Left renal cortex interstitium (tissue), 4 donors: ENCODE measurements around the gene NUP214. TPM values are rescaled to one million over a fixed set of nuclear protein-coding genes. Genes with fewer than 3 reads are reported as not detected.
"Not testable (repeated sequence)": the region's sequence is repeated elsewhere in the genome, so short reads cannot be mapped to it uniquely, and the experiment has no call there.

ENCODE experiments used
- DNase-seq, 4 donors: peaks; one replicate each; pipeline ENCODE4 v3.0.0-alpha.2; 2013; ENCODE audit warnings: low read depth in 4 of 4, low spot score in 2 of 4, missing footprints in 1 of 4
- polyA plus RNA-seq, 4 donors: library from polyadenylated mRNA; unstranded; fragments of 120-200 nt; gene quantifications; one replicate each; pipeline ENCODE4 v1.2.1, GENCODE V29; 2013; ENCODE audit not compliant: insufficient read length in 4 of 4

NUP214 gene
- polyA plus RNA-seq, 4 donors, result 39.8 to 68.5 (median 55.0) TPM

DNA sequence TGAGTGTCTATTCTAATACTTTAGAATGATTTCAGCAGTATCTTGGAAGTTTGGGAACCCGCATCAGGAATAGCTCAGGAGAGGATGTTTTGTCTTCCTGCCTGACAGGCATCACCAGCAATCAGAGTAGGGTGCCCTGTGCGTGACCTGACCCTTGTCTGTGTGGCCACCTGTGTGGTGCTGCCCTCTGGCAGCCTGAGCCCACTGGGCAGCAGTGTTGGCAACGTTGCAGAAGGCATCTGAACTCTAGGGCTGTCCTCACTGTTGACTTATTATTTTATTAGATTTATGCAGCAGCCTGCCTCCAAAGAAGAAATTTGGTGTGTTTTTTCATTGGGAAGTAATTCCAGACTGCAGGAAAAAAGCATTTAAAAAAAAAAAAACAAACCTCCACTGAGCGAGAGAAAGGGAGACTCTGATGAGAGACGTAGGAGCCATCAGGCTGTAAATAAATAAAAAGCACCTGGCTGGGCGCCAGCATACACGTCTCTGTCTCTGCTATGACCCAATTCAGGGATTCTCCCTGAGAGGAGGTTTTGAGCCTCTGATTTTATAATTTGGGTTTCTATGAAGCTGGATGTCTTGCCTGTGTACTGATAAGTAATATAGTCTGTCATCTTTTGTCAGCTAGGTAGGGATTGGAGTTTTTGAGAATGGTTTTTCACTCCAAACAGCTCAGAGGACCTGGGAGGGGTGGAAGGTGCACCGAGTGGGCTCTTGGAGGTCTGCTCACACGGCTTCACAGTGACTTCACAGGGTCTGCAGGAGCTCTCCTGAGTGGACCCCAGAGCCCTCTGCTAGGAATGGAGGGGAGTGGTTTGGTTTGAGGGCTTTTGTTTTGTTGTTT is 101.9 kb downstream of the NUP214 start:
- no peak for DNase-seq

DNA sequence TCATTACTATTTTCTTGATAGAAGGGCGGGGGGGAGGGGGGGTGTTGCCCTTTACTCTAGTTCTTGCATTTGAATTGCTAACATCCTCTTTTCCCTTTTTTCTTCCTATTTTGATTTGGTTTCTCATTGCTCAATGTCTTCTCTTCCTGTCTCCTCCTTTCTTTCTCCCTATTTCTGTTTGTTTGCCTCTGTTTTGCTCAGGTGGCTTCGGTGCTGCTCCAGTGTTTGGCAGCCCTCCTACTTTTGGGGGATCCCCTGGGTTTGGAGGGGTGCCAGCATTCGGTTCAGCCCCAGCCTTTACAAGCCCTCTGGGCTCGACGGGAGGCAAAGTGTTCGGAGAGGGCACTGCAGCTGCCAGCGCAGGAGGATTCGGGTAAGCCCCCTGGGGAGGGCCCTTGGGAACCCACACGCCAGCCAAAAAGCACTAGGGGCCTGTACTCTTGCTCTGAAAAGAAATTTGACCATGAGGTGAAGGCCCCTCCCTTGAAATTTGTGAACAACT is 102.6 kb downstream of the NUP214 start:
- no peak for DNase-seq

DNA sequence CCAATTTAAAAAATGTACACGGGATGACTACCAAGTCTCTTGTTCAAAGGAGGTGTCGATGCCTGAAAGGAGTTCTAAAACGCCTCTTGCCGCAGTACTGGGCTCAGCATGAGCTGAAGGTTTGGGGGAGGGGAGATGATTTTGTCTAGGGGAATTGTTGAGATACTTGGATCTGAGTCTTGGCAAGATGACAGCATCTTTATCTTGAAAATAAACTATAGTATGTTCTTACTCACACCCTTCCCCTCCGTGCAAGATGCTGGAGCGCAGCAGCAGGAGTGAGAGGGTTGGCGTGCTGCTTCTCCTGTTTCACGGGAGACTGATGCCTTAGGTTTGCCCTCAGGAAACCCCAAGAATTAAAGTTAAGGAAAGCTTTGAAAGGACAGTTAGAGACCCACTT is 103.6 kb downstream of the NUP214 start:
- no peak for DNase-seq

DNA sequence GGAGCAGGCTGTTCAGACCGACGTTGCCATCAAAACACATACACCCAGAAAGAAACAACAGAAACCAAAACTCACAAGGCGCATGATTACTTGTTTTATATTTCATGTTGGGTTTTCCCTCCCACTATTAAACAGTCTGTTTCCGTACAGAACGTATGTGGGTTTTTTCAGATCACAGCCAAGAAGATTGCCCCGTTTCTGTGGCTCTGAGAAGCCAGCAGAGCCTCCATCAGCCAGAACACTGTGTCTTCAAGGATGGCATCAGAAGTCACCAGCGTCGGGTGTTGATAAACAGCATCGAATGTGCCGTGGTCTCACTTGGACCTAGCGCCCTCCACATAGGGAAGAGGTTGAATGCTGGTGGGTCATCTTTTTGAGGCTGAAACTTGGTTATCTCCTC is 108.2 kb downstream of the NUP214 start:
- DNase-seq, result no peak

DNA sequence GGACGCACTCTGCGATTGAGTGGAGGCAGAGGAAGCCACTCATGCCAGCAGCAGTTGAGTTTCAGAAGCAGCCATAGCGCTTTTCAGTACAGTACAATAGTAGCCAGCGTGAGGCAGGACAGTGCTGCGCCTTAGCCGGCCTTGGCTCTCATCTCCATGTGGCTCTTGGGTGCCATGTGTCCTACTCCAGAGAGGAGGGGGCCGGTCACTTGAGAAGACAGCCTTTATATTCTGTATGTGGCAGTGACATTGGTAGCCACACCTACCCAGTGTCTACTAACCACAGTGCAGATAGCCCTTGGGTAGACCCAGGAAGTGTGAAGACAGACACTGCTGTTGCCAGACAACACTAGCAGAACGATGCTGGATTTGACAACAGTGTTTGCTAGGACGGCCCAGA is 108.6 kb downstream of the NUP214 start:
- DNase-seq, result no peak

DNA sequence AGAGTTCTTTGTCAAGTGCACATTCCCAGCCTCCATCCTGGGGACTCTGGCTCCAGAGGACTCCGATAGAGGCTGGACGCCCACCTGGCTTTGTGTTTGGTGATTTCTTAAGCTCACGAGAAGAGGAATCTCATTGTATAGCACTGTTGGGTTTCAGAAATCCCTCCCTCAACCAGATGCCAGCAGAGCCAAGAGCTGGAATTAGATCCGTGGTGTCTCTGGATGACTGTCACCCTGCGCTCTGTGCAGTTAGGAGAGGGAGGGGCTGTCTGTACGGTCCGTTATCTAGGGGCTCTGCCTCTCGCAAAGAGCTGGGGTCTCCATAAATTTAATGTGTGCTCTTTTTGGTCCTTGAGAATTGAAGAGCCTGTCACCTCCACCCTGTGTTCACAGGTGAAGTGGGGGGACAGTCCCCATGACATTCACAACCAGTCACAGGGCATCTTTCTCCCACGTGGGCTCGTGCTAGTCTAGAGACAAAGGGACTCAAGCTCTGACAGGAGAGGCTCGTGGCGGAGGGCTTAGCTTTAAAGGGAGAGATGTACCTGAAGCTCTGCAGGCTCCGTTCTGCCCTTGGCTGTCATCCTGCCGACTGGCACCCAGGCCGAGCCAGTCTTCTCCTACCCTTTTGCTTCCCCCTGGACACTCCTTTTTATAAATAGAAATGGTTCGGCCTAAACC is 109.6 kb downstream of the NUP214 start:
- DNase-seq, result no peak

DNA sequence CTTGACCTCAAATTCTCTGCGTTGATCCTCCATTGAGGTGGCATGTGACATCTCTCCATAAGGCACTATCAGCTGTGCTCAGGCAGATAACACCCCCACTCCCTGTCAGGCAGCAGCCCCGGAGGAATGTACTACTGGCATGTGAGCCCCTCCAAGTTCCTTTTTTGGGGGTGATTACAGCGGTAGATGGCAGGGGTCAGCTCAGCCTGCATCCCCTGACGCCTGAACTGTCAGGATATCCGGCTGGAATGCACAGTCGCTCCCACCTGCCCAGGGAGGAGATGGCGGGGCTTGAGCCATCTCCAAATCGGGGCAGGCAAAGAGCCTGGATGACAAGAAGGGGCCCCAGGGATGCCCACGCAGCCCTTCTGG is 110.1 kb downstream of the NUP214 start:
- DNase-seq, result no peak

DNA sequence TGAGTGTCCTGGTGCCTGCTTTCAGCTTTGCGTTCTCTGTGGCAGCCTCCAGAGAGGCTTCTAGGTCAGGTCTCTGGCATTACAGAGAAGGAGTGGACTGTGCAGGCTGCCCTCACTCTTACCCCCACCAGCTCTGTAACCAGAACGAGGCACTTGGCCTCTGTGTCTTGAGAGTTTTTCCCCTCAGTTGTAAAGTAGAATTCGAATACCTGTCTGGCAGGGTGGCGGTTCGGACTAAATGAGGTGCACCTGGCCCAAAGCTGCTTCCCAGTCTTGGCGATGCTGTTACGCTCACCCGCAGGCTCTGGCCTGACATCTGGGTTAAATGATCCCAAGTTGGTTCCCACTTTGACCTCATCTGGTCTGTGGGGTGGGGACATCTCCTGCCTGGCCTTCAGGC is 110.8 kb downstream of the NUP214 start:
- no peak for DNase-seq

DNA sequence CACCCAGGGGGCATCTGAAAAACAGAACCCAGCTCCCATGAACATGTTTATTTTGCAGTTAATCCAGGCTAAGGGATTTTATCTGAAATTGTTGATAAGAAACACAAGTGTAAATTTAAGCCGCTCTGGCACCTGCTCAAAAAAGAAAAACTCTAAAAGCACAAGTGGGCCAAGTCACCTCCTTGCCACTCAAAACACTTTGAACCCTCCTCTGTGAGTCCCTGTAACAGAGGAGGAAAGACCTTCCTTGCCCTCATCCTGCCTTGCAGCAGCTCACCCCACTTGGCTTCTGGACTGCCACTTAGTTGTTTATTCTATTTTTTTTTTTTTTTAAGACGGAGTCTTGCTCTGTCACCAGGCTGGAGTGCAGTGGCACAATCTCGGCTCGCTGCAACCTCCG is 111.4 kb downstream of the NUP214 start:
- DNase-seq, result no peak

DNA sequence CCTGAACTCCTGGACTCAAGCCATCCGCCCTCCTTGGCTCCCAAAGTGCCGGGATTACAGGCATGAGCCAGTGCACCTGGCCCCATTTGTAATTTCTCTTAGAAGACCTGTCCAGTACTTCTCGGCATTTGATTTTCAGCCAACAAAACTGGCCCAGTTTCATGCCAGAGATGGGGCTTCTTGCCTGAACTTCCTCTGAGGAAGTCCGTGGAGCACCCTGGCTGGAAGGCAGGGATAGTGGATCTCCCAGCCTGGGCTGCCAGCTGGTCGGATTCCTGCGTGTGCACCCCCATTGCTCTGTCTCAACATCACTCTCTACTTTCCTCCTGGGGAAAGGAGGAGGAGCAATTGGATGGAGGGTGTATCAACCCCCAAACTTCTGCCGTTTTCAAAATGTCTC is 111.9 kb downstream of the NUP214 start:
- DNase-seq, result no peak

DNA sequence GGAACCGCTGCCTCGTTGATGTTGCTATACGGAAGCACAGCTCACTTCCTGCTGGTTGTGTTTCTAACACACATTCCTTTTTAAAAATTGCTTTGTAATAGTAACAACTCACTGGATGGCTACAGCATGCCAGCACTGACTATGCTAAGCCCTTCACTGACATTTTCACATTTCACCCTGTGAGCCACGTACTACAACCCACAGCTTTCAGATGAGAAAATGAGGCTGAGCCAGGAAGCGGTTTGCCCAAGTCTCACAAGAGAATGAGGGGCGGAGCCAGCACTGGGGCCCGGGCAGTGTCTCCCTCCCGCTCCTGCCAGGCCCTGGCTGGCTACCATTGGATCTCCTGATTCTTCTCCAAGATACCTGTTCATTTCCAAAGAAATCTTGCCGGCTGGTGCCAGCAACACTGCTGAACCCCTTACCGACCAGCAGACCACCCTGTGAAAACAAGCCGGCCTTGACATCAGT is 112.6 kb downstream of the NUP214 start:
- DNase-seq, result no peak

DNA sequence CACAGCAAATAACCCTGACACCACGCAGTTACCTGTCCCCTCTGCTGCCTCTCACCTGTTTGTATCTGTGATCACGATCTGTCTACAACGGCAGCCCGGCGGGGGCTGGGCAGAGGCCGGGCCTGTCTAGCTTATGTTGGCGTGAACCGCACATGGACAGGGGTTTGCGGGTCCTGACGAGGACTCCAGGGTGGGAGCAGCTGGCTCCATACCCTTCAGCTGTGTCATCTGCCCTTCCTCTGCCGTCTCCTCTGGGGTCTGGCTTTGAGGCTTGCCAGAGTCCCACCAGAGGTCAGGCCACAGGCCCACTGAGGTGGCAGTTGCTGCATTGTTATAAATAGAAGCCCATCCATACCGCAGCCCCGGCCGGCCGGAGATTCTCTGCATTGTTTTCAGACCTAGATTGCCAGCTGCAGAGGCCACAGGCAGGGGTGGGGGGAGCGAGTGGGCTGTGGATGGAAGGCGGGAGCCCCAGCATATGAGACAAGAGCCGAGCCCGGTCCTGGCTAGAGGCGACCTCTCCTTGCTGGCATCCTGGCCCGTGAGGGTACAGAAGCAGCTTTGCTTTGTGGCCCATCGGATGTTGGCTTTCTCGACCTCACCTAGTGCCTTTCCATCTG is 113.1 kb downstream of the NUP214 start:
- no peak for DNase-seq

DNA sequence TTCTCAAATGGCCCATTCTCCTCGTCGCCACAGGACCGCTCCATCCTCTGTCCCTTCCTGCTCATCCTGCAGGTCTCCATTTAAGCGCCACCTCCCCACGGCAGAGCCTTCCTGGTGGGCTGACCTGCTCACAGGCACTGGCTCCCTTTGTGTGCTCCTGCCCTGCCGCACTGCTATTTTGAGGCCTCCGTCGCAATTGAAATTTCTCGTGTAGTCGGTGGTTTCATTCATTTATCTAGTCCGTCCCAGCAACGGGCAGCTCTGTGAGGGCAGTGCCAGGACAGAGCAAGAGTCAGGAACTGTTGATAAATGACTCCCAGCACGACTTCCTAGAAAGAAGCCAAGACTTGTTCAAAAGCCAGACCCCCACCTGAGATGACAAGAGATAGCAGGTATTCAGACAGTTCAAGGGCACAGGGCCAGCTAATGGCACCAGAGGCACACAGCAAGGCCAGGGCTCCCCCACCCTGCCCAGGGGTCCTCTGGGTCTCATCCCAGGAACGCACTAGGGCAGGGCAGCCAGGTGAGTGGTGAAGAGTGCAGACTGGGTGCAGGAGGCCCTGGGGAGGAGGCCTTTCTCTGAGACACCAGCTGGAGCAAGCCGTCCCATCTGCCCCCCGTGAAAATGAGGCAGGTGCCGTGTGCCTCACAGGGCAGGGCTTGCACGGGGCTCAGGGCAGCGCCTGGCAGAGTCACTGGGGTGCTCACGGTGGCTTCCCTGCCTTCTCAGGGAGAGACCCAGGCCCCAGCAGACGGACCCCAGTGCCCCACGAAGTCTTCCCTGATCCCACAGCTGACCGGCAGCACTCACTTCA is 114.0 kb downstream of the NUP214 start:
- DNase-seq, result no peak

DNA sequence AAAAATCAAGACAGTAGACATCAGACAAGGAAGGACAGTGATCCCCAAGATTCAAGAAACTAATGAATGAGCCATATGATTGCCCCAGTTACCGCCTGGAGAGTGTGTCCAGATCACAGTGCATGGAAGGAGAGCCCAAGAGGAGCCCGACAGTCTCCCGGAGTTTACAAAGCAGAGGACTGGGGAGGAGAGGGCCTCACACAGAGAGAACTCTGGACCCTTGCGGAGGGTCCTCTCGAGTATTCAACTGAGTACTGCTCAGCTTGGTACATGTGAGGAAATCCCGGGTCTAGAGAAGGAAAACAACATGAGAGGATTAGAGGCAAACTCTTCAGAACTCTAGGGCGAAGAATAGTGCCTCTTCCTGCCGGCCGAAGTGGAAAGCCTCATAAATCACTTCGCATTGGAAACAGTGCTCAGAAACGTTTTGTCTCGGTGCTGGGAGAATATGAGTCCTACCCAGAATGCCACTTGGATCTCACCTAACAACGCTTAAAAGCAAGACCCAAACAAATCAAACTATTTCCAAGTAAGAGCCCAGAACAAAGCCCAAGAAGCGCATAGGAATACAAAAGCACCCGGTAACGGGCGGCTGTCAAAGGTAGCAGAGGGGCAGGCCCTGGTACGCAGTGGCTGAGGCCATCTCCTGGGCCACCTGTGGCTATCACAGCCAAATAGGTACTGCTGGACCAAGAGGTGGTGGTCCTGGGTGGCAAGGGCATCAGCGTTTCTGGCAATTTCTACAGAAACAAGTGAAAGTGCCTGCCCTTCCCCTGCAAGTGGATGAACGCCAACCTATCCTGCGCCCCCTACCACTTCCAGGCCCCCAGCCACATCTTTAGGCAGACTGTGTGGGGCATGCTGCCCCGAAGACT is 114.9 kb downstream of the NUP214 start:
- no peak for DNase-seq

DNA sequence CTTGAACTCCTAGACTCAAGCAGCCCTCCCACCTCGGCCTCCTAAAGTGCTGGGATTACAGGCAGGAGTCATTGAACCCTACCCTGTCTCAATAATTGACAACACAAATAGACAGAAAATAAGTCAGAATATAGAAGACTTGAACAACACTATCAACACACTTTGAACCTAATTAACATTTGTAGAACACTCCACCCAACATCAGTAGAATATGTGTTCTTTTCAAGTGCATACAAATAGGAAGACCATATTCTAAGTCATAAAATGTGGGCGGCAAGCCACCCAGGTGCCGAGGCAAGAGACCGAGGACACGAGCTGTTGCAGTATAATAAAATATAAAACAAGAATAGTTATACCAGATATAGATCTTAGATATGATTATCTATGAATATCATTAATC is 118.9 kb downstream of the NUP214 start:
- not testable (repeated sequence) for DNase-seq

DNA sequence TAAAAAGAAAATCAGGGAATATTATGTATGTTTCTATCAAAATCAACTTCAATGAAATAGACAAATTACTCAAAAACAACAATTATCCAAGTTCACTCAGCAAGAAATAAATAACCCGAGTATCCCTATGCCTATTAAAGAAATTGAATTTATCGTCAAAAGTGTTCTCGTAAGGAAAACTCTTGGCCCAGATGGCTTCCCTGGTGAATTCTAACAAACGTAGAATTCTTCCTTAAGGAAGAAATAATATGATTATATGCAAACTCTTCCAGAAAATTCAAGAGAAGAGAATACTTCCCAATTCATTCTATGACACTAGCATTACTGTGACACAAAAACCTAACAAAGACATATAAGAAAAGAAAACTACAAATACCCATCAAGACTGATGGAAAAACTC is 121.2 kb downstream of the NUP214 start:
- DNase-seq, result no peak

DNA sequence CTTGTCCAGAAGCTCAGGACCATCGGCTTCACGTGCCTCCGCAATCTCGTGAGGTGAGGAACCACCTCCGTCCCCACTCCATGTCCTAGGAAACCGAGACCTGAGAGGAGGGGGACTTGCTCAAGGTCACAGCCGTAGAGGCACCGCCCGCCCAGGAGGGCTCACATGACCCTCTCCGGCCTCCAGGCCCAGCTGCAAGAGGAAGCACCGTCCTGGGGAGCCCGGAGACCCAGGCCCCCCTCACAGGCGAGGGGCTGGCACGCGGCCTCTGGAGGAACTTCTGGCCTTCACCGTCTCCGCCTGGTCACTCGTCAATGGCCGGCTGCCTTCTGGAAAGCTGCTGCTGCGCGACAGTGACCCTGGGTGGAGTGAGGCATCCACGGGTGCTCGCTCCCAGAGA is 126.7 kb downstream of the NUP214 start:
- DNase-seq, result no peak

DNA sequence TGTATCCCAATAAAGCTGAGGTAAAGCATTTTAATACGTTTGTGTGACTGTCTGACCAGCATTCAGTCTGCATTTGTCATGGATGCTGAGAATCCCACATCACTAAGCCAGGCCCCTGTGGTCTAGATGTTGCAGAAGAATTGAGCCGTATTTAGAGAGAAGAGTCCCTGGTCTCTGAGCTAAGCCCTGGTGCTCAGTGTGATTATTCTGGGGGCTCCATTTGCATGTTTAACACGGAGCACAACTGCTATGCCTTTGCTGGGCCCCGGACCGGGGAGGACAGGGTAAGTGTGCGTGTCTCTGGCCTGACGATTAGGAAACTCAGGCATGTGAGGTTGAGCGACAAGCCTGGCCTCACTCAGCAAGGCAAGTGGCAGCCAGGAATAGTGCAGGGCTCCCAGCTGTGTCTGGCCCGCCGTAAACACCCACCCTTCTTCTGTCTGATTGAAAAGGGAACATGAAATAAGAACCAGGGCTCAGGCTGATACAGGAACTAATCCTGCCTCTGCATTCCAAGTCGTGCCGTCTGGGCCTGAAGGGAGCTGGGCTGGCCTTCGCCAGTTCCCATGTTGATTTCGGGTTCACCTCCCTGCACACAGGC is 128.6 kb downstream of the NUP214 start:
- no peak for DNase-seq

DNA sequence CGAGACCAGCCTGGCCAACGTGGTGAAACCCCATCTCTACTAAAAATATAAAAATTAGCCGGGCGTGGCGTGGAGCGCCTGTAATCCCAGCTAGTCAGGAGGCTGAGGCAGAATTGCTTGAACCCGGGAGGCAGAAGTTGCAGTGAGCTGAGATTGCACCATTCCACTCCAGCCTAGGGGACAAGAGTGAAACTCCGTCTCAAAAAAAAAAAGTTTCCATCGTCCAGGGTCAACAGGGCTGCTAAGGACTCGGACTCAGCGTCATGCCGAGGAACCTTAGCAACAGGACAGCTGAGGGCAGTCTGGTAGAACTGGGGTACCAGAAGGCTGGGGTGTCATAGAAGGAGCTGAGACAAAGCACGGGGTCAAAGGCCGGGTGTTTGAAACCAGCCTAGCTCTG is 129.2 kb downstream of the NUP214 start:
- no peak for DNase-seq
